CD4-positive, alpha-beta T cell treated with Interleukin-4 for 4 hours (primary cell): ENCODE results near the gene TOGARAM2.

Experiments used
- DNase-seq: peaks from one replicate; pipeline ENCODE4 v3.0.0-alpha.2; 2020

TOGARAM2 gene

GRCh38 chr2:29000481-29000880 is 19.4 kb downstream of the TOGARAM2 start:
- DNase-seq: peak; percentile 56

DNA sequence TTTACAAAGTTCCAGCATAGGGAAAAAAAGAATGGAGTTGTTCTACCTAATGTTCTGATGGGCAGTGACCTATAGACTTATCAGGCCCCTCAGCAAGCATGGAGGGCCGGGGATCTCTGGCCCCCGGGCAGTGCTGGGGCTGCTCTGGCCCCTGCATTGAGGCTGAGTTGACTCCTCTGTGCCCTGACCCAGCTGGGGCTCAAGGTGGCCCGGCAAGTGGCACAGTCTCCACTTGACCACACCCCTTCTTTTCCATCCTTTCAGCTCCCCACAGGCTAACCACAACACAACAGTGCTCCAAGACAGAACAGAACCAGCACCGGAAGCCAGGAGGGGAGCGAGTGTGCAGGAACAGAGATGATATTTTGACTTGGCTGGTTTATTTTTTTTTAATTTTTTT is 19.9 kb downstream of the TOGARAM2 start:
- no peak for DNase-seq

DNA sequence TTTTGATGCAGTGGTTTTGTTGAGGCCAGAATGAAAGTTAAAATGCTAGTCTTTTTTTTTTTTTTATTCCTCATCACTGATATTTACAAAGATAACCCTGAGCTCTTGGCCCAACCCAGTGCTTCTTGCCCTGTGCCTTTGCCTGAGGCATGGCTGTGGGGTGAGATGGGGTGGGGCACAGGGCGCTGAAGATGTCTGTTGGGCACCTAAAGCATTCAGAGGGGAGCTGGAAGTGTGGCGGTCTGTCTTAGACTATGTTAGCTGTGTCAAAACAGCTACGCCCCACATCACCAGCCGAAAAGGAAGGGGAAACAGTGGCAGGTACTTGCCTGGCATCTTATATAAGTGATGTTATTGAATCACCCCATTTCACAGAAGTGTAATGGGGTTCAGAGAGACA is 20.7 kb downstream of the TOGARAM2 start:
- peak; percentile 41 for DNase-seq

DNA sequence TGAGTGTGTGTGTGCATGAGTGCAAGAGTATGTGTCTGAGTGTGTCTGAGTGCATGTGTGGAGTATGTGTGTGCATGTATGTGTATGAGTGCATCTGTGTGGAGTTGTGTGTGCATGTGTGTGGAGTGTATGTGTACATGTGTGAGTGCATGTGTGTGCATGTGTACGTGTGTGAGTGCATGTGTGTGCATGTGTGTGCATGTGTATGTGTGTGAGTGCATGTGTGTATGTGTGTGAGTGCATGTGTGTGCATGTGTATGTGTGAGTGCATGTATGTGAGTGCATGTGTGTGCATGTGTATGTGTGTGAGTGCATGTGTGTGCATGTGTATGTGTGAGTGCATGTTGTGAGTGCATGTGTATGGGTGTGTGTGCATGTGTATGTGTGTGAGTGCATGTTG is 23.7 kb downstream of the TOGARAM2 start:
- no peak for DNase-seq

GRCh38 chr2:29005331-29005730 is 24.2 kb downstream of the TOGARAM2 start:
- no peak for DNase-seq

DNA sequence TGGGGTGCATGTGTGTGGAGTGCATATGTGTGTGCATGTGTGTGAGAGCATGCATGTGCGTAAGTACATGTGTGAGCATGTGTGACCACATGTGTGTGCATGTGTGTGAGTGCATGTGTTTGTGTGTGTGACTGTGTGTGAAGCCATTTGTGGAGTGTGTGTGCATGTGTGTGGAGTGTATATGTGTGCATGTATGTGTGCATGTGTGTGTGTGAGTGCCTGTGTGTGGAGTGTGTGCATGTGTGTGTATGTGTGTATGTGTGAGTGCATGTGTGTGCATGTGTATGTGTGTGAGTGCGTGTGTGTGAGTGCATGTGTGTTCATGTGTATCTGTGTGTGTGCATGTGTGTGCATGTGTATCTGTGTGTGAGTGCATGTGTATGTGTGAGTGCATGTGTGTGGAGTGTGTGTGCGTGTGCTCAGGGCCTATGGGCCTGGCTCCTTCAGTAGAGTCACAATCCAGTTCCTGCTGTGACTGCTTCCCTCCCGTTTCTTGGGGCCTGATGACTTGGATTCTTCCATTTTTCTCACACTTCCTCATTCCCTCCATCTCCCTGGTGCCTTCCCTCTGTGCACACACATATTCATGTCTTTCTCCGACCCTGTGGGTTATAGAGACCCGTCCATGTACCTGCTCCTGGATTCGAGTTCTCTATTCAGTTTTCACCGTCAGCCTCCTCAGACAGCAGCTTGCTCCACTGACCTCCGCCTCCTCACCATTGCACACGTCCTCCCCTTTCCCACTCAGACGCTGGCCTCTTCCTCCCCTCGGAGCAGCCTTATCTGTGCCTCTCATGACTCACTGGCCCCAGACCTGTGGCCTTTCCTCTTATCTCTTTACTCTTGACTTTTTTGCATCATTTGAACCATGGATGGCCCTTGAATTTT is 25.2 kb downstream of the TOGARAM2 start:
- DNase-seq: no peak

DNA sequence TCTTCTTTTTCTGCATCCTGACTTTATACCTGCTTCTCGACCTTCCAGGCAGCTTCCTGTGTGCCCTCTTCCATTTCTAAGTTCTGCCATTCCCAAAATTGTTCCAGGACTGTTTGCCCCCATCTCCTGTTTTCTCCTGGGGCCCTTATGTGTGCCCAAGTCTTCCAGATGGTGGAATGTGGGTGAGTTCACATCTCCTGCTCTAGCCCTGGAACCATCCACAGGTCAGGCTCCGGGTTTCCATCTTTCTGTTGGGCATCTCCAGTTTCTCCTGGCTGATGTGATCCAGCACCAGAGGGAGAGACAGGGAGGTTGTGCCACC is 25.8 kb downstream of the TOGARAM2 start:
- no peak for DNase-seq

- no peak for DNase-seq
Observed at GRCh38 chr2:29009270-29009669, 28.2 kb downstream of the TOGARAM2 start.

- no peak for DNase-seq
Observed at GRCh38 chr2:29009711-29010677, 28.9 kb downstream of the TOGARAM2 start.

- peak; percentile 51 for DNase-seq
Observed at GRCh38 chr2:29010946-29011345, 29.8 kb downstream of the TOGARAM2 start.

GRCh38 chr2:29011418-29012060 is 30.4 kb downstream of the TOGARAM2 start:
- DNase-seq: peak; percentile 84

GRCh38 chr2:29012211-29012681 is 31.1 kb downstream of the TOGARAM2 start:
- peak; percentile 42 for DNase-seq

DNA sequence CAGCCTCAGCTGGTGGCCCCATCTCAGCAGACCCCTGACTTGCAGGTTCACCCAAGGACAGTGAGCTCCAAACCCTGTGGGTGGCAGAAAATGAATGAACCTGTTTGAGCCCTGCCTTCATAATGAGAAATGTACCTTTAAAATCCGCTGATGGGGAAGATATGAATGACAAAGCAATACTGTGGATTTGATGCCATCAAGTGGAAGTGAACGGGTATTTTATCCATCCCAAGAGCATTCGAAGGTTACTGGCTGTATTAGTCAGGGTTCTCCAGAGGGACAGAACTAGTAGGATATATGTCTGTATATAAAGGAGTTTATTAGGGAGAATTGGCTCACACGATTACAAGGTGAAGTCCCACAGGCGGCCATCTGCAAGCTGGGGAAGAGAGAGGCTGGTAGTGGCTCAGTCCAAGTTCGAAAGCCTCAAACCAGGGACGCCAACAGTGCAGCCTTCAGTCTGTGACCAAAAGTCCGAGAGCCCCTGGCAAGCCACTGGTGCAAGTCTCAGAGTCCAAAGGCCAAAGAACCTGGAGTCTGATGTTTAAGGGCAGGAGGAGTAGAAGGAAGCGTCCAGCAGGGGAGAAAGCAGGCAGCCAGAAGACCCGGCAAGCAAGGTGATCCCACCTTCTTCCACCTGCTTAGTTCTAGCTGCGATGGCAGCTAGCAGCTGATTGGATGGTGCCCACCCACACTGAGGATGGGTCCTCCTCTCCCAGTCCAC is 32.1 kb downstream of the TOGARAM2 start:
- DNase-seq: no peak

DNA sequence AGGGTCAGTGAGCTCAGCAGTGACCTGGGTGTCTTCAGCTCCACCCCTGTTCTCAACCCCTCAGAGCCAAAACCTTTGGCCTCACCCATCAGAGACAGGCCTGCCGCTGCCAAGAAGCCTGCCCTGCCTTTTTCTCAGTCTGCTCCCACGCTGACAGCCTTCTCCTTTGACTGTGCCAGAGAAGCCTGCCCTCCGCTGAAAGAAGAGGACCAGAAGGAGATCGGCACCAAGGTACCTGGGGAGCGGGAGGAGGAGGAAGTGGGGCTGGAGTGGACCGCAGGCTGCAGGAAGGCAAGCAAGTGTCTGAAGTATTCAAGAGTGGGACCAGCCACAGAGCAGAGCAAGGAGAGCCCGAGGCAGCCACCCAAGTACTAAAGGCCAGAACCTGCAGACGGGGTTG is 33.2 kb downstream of the TOGARAM2 start:
- DNase-seq: no peak

DNA sequence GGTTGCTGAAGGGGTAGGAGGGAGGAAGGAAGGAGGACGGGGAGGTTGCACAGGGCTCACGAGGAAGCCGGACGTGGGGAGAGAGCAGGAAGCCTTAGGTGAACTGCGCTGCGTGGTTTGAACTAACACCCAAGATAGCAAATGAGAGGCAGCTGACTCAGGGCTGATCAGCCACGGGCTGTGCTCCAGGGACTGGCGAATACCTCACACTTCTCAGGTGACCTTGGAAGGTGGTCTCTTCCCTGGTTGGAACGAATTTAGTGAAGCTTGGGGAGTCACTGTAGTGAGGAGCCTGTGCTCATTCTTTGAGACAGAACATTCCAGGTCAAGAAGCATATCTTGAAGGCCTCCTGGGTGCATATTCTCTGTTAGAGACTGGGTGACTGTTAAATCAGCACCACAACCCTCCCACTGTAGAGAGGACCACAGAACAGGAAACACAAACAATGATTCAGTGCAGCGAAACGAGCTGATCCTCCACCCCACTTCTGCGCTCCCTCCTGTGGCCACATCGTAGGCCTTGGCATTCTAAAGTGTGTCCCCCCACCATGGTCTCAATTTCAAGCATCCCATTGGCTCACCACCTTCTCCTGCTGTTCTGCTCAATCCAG is 33.8 kb downstream of the TOGARAM2 start:
- DNase-seq: peak; percentile 81

DNA sequence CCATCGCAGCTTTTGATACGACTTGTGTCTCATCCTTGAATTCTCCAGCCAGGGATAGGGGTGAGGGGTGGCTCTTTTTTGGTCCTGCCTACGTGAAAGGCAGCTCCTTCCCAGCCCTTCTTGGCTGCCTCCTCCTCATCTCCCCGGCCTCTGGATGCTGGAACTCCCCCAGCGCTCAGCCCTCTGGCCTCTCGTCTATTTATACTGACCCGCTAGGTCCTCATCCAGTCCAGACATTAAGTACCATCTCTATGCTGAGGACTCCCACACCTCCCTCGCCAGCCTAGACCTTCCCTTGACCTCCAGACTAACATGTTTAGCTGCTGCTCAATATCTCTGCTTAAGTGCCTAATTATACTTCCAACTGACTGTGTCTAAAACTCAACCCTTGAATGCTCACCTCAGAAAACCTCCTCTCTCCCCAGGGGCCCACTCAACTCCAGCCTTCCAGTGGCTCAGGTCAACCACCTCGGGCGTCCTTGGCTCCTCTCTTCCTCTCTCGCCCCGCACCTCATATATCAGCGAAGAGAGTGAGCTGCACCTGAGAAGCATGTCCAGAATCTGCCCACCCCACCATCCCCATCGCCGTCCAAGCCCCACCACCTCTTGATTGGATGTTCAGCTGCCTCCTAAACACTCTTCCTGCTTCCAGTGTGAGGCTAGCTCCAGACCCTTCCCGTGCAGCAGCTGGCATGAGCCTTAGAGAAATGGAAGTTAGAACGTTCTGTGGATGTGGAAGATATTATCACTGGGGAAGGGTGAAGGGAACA is 34.8 kb downstream of the TOGARAM2 start:
- DNase-seq: no peak

DNA sequence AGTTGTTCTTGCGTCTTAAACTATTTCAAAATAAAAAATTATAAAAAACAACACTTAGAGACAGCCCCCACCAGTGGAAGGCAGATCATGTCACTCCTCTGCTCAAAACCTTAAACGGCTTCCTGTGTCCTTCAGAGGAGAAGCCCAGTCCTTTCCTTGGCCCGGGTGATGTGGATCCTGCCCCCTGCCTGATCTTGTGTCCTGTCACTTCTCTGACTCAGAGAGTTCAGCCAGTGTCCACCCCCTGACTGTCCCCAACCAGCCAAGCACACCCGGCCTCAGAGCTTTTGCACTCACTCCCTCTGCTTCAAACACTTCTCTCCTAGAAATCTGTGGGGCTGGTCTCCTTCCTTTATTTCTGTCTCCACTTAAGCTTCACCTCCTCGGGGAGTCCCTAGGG is 35.4 kb downstream of the TOGARAM2 start:
- DNase-seq: no peak

DNA sequence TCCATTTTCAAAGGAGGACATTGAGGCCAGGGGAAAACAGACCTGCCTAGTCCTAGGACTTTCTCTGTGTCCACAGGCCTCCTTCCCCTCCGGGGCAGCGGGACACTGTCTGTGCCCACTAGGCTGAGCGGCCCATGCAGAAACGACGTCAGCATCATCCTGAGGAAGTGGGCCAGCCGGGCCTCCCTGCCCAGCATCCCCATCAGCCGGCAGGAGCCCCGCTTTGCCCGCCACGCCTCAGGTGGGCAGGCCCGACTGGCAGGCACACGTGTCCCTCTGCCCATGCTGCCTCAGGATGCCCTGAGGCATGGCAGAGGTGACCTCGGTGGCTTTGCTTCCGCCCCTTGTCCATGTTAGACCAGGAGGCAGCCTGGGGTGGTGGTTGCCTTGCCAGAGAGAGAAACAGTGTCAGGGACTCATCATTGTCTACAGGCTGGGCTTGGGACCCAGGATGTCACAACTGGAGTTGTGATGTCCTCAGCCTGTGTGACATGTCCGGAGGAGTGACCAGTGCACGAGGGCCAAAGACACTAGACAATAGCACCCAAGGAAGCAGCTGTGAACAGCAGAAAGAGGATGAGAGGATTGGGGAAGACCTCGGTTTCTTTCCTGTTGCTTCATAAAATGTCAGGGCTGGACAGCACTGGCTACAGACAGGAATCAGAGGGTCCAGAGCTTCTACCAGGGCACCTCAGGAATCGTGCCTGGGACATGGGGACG is 36.8 kb downstream of the TOGARAM2 start:
- DNase-seq: no peak

GRCh38 chr2:29021886-29022285 is 40.8 kb downstream of the TOGARAM2 start:
- no peak for DNase-seq

DNA sequence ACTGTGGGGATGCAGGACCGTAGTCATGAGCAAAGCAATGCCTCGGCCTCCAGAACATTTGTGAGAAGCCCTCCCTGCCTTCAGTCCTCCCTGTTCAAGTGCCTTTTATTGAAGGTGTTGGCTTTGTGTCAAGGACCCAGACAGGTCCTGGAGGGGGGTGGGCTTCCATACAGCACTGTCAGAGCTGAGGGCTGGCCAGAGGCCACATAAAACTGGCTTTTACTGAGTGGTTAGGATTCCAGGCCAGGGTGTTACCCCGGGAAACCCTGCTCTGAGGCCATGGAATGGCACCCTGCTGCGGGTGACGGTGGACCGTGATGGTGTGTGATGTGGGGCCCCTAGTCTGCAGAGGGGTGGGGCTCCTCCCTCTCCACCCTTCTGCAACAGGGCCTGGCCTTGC is 41.6 kb downstream of the TOGARAM2 start:
- DNase-seq: no peak

- no peak for DNase-seq
Observed at GRCh38 chr2:29023188-29023587, 42.1 kb downstream of the TOGARAM2 start.
